GM19455 (cell line): ENCODE data around the gene TSHZ2.

Experiments
- ATAC-seq: cut with Tn5 transposase; IDR thresholded peaks from one replicate; pipeline ENCODE4 v1.9.1; 2021; ENCODE audit not compliant: unreplicated experiment

Gene TSHZ2

DNA sequence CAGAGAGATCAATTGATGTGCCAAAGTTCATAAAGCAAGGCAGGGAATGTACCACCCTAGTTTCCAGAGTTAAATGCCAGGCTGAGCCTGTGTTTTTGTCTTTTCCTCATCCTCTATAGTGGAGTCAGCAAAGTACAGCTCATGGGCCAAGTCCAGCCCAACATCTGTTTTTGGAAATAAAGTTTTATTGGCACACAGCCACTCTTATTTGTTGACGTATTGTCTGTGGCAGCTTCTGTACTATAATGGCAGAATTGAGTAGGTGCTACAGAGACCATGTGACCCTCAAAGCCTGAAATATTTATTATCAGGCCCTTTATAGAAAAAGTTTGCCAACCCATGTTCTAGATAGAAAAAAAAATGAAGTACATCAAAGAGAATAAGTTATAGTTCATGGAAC, 187.0 kb downstream of the TSHZ2 start:
- ATAC-seq: no peak

DNA sequence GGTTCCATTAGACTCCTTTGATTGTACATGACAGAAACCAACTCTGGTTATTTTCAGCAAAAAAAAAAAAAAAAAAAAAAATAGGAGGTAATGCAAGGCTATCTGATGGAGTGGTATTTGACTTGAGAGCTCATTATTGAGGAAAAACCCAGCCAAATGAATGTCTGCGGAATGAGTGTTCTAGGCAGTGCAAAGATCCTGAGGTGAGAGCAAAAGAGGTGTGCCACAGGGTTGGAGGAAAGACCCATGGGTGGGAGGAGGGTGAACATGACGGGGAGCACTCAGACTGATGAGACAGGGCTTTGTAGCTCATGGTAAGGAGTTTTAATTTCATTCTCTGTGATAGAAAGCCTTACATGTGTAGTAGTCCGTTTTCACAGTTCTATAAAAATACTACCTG, 188.9 kb downstream of the TSHZ2 start:
- no peak for ATAC-seq

DNA sequence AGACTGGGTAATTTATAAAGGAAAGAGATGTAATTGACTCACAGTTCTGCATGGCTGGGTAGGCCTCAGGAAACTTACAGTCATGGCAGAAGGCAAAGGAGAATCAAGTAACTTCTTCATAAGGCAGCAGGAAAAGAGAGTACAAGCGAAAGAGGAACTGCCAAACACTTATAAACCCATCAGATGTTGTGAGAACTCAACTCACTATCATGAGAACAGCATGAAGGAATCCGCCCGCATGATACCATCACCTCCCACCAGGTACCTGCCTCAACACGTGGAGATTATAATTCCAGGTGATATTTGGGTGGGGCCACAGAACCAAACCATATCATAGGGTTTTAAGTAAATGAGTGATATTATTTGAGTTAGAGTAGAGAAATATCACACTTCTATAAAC, 189.3 kb downstream of the TSHZ2 start:
- ATAC-seq: no peak

DNA sequence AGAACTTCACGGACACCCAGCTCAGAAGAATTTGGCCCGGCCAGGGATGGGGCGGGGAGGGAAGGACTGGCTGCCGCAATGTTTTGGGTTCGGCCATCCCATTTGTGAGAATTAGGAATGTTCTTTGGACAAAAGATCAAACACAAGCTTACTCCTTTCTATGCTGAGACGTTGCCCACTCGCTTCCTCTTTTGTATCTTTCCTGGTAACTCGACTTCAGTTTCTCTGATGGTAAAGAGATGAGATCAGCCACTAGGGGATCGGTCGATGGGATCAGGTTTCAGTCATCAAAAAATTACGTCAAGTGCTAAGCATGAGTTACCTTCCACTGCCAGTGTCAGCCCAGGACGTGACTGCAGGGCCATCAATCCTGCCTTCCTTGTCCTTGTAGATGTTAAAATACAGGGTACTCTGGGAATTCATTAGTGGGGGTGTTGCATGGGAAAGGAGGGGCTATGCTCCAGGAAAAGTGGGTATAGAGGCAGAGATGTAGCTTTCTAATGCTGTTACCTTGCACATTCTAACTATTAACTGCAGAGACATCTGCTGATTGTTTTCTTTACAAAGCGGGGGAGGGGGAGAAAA, 190.2 kb downstream of the TSHZ2 start:
- ATAC-seq: no peak

DNA sequence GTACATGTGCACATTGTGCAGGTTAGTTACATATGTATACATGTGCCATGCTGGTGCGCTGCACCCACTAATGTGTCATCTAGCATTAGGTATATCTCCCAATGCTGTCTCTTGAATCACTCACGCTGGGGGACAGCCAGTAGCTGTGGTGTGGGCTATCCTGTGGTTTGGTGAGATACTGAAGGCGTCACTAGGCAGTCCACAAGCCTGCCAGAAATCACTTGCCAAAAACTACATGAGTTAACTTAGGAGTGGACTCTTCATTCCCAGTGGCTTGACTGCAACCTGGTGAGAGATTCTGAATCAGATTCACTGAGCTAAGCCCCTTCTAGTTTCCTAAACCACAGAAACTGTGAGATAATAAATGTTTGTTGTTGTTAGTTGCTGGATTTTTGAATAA, 191.3 kb downstream of the TSHZ2 start:
- no peak for ATAC-seq

DNA sequence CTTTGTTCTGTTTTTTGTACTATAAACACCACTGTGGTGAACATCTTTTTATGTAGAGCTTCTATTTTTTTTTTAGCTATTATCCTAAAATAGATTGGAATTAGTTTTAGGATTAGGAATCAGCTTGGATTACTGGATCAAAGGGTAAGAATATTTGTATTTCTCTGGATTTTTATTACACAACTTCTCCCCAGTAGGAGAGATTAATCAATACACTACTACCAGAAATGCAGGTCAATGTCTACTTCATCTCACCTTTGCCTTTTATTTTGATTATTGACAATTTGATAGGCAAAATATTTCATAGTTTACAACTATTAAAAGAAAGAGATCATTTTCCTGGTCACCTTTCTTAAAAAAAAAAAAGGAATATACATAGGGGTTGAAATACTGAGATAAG, 191.9 kb downstream of the TSHZ2 start:
- no peak for ATAC-seq

DNA sequence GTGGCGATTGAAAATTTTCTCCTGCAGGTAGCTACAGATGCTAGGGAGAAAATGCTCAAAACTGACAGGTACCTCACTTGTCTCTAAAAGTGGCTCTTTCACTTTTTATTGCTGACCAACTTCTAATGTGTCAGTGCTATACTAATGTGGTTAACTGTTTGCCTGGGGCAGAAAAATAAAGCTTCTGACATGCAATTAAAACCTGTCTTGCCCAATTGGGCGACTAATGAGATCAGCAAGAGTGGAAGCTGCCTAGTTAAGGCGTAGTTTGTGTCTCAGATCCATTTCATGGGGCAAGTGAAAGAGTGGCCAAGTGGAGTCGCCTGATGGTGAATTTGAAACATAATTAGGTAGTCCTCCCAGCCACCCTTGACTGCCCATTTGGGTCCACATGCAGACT, 193.3 kb downstream of the TSHZ2 start:
- no peak for ATAC-seq

DNA sequence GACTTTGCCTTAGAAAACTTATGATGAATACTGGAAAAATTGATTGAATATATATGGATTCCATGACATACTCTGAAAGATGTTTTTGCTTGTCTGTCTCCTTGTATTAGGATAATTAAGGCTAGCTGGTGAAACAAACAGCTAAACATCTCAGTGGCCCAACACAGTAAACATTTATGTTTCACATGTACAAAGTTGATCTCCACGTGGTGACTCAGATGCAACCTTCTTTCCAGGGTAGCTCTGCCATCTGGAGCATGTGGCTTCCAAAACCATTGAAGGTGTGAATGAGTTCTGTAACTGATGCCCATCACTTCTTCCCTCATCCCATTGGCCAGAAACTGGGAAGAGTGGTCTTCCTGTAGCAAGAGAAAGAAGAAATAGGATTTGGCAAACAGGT, 196.3 kb downstream of the TSHZ2 start:
- no peak for ATAC-seq

DNA sequence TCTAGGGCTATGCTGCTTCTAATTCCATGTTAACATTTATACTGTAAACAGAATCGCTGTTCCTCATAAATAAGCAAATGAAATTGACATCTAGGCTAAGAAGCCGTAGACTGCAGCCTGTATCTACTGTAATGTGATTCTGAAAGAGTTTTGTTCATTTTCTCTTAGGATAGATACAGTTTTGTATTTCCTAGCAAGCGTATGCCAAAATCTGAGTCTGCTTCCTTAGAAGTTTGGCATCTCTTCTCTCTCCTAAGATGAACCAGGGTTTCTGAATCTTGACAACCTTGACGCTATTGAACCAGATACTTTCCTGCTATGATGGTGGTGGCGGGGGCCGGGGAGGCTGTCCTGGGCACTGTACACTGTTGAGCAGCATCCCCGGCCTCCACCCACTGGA, 198.0 kb downstream of the TSHZ2 start:
- ATAC-seq: no peak

DNA sequence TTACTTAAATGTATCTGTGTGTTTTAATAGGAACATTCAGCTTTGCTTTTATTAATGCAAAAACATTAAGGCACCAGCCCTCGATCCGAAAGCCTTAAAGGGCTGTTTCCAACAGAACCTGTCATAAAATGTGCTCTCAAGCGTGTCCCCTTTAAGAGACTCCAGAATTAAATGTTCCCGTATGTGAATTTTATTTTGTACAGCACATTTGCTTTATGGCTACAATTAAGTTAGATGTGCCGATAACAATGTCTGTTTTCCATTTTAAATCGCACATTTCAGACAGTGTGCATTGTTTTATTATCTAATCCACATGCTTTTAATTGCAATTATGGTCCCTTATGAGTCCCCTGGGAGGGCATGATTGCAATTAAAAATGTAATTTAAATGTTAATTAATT, 198.9 kb downstream of the TSHZ2 start:
- no peak for ATAC-seq

DNA sequence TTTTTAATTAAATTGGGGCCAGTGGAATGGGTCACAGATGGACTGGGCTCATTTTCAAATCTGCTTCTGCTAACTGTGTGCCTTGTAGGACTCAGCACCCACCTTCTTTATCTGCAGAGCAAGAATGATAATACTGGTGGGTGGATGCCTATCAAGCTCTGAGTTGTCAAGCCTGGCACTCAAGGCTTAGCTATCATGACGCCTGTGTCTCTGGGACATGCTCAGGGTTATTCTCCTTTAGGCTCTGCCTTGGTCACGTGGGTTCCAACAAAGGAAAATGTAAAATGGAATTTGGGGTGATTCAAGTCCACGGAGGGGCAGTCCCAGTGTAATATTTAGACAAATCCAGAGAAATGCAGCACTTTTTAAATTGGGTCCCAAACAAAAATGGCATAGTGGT, 202.3 kb downstream of the TSHZ2 start:
- no peak for ATAC-seq

DNA sequence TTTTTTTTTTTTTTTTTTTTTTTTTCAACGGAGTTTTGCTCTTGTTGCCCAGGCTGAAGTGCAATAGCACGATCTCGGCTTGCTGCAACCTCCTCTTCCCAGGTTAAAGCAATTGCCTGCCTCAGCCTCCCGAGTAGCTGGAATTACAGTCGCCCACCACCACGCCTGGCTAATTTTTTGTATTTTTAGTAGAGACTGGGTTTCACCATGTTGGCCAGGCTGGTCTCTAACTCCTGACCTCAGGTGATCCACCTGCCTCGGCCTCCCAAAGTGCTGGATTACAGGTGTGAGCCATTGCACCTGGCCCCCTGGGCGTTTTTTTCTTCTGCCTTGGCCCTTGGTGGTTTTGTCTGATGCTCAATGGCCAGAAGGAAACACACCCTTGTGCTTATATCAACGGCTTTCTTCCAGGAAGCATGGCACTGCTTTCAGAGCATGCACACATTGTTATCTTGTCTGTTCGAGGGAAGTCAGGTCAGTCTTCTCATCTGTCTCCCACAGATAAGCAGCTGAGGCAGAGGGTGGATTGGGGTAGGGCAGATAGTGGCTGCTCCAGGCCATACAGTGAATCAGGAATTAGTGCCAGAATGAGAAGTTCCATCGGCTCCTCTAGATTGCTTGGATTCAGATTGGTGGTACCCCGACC, 203.1 kb downstream of the TSHZ2 start:
- no peak for ATAC-seq

DNA sequence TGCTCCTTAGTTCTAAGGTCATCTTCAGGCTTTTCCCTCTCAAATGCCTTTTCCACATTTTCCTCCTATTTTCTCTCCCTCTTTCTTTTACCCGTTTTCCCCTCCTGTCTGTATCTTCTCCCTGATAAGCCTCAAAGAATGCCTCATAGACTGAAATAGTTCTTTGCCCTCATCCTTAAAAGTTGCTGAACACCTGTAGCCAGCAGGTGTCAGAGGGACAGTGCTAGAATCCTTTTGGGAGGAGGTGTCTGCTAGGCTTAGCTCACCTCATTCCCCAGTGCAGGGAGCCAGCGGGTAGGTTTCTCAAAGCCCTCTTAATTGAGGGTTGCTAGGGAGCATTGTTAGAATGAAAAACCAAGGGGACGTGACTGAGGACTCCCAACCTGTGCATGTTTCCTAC, 204.0 kb downstream of the TSHZ2 start:
- ATAC-seq: no peak

DNA sequence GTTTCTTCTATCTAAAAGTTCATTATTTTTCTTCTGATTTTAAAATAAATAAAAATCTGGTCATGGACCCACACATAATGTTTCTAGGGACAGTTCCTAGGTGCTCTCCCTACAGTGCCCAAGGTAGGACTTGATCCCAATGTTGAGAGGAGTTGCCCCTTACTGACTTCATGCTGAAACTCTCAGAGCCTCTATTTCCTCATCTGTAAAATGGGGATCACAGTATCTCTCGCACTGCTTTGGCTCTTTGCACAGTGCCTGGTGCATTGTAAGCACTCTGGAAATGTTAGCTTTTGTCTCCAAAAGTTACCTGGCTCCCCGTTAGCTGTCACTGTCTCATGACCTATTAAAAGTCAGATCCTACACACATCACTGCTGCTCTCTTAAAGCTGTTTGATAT, 205.5 kb downstream of the TSHZ2 start:
- ATAC-seq: no peak

DNA sequence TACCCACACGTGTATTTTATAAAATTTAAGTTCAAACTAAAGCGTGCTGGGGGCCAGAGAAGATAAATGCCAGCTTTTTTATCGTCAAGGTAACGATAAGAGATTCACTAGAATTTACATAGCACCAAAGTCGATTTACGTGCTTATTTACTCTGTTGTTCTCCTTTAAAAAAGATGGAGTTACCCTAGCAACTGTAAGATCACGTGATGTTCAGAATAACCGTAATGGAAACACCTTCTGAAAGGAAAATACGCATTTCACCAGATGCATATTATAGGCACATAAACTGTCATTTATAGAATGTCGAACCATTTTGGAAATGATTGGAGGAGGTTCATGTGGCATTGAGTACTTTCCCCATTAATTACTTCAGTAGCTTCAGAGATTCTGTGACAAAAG, 207.6 kb downstream of the TSHZ2 start:
- no peak for ATAC-seq

DNA sequence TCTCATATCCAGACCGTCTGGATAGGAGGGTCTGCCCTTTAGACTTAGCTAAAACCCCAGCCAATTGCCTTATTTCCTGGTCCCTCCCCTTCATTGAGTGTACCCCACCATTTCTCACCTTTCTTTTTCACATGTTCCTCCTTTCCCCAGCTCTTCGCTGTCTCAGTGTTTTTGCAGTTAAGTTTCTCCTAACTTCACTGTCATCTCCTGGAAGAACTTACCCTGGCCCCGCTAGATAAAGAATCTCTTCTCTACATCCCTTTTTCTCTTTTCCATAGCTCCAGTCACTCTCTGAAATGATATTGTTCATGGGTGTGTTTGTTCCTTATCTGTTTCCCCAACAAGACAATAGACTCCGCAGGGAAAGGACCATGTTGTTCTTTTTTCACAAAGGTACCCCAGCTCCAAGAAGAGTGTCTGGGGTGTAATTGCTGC, 208.8 kb downstream of the TSHZ2 start:
- no peak for ATAC-seq

DNA sequence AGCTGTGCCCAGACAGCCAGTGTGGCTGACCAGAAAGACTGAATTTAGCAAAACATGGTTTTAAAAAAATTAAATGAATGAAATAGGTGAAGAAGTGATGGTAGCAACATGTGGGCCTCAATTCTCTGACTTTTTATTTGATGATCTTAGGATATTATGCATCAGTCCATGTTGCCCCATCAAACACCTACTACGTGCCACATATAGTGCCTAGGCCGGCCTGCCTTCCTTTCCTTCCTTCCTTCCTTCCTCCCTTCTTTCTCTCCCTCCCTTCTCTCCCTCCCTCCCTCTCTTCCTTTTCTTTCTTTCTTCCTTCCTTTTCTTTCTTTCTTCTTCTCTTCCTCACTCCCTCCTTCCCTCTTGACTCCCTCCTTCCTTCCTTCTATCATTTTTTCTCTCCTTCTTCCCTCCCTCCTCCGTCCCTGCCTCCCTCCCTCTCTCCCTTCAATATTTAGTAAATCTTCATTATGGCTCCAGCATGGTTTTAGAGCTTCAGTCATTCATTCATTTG, 209.8 kb downstream of the TSHZ2 start:
- ATAC-seq: no peak

DNA sequence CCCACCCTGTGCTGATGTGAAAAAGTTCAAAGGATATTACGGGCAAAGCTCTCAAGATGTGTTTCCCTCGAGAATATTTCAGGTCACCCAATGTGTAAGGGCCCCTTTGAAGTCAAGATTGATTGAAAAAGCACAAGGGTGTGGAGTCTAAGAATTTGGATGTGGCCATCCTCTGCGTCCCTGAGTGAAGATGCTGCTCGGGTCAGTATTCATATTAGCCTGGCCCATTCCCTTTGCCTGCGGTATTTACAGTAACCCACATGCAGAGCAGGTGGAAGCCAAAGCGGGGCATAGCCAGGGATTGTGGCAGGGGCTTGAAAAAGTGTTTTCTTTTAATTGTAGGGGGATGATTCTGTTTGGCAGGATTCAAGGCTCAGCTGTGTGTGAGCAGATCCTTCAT, 211.0 kb downstream of the TSHZ2 start:
- ATAC-seq: no peak

DNA sequence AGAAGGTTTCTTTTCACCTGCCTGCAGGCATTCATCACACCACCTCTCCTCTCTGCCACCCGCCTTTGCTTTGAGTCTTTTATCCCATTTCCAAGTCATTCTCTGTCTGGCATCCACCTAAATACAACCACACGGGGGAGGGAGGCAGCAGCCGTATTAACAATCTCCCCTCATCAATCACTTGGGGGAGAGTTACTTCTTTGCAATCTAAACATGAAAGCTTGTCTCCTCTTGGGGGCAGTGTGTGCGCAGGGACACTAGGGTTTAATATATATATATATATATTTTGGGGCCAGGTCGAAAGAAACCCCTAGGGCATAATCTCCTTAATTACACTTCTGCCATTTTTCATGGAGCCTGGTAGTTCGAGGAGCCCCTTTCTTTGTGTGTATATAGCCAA, 214.5 kb downstream of the TSHZ2 start:
- ATAC-seq: no peak

DNA sequence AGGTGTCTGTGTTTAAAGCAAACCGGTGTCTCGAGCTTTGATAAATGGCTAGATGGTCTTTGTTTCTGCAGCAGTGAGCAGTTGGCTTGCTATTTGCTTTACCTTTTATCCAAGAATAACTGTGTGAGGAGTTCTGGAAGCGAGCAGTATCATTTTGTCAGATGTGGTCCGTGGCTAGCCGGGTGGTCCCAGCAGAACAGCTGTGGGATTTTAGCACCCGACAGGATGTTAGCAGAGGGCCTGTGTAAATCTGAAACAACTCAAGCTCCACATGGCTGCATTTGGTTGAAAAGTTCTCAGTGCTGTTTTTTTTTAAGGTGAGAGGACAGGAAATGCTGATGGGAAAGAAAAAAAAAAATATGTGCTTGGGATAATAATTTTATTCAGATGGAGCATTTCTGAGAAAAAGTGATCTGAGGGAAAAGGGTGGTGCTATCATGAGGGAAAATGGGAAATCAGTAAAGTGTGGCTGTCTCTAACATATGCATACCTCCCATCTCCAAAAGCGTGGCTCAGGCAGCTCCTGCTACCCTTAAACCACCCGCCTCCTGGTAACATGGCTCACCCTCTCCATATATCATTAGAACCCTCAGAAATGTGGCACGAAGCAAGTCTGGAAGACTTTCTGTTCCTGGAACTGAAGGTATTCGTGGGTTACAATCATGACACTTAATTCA, 215.4 kb downstream of the TSHZ2 start:
- ATAC-seq: no peak

DNA sequence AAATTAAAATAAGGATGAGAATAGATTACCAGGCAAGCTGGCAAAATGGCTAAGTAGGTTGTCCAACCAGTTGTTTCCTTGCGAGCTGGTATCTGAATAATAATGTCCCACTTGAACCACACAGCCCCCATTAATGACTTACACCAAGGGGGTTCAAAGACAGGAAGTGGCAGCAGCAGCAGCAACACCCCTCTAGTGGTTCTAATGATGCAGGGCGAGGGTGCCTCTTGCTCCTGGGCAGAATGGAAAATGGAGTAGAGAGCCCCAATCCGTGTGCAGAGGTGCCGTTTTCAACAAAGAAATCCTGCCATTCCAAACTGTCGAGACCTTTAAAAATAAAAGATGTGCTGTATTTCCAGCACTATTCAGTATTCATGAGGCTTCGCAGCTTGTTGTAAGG, 218.1 kb downstream of the TSHZ2 start:
- ATAC-seq: no peak

DNA sequence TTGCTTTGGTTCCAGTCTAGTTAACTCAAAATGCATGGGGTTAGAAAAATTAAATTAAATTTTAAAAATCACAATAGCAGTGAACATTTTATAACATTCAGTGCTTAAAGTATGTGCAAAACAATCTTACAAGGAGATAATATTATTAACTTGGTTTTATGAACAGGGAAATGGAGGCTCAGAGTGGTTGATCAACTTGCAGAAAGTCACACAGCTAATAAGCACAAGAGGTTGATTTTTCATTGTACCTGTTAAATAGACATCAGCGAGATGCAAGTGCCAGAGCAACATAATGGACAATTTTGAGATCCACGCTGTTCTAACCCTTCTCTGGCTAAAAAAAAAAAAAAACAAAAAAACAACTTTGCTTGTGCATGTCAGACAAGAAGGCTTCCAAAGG, 219.8 kb downstream of the TSHZ2 start:
- ATAC-seq: no peak
